ENCODE measurements around the gene TBX3. TPM values are rescaled to one million over a fixed set of nuclear protein-coding genes. Genes with fewer than 3 reads are reported as not detected.

TBX3 gene
- polyA plus RNA-seq, 1 of the 3 experiments (the other 2 are of a cell fraction): 10.2 TPM

GRCh38 chr12:114698566-114699163, 14.7 kb upstream of the TBX3 start (continued):
- no peak for TF ChIP-seq USF2 (IDR thresholded peaks at IDR 0.05; ENCODE audit: borderline replicate concordance, low read depth, low read length)
- no peak for TF ChIP-seq RAD21 (IDR thresholded peaks at IDR 0.05; ENCODE audit: low read length)
- no peak for TF ChIP-seq FOXJ3 (CRISPR knock-in tag; IDR thresholded peaks at IDR 0.05)

- no peak overlapping the region for H3K9ac ChIP-seq
These were observed 14.0 kb upstream of the TBX3 start for GRCh38 chr12:114697741-114698565.

More at GRCh38 chr12:114697741-114698565, 14.0 kb upstream of the TBX3 start:
- Histone ChIP-seq H2AFZ (ENCODE audit: low read depth) (no peak overlapping the region), H3F3A (replicated peaks; ENCODE audit: insufficient read depth) (no peaks in the 10 kb centered on the region), H3K9me3 (no peaks in the 10 kb centered on the region), H3K27ac (ENCODE audit: low read depth in 2 of 2, low read length in 1 of 2) (no peak overlapping the region), H3K27me3 (ENCODE audit: insufficient read depth) (no peaks in the 10 kb centered on the region; the same call in 1 of the 2 replicates), H4K20me1 (ENCODE audit: insufficient read depth) (no peaks in the 10 kb centered on the region), H3K79me2 (ENCODE audit: insufficient read depth) (no peaks in the 10 kb centered on the region), H3K4me2 (no peak overlapping the region), H3K9me2 (no peaks in the 10 kb centered on the region), H3K36me3 (replicated peaks in 1 of 2; ENCODE audit: control insufficient read depth in 1 of 2, insufficient read depth in 2 of 2, low read length in 1 of 2) (no peaks in the 10 kb centered on the region), H3K4me1 (ENCODE audit: control insufficient read depth in 1 of 2, insufficient read depth in 2 of 2, low read depth in 1 of 2, low read length in 1 of 2) (peaks cover 0 to 4% of the 10 kb centered on the region in 2 experiments; a peak in 1 of 4 replicates), H3K4me3 (ENCODE audit: low read depth in 2 of 2, low read length in 1 of 2) (no peak overlapping the region)
- ChIA-PET CTCF (interaction anchor here (0.8 kb wide), 1 partner anchor 11 kb away, joined by 3 read pairs; no protein-coding TSS in a partner anchor), POLR2A (no interaction called here)
- WGBS (ENCODE audit: low lambda C conversion rate): 84% methylated on average over 54 of the region's 55 CpGs
- TF ChIP-seq USF1 (IDR thresholded peaks at IDR 0.05; ENCODE audit: borderline replicate concordance, low read depth) (no peak), PBX3 (IDR thresholded peaks at IDR 0.05) (no peak), MAX (IDR thresholded peaks at IDR 0.05; ENCODE audit: low read depth) (no peak), MXI1 (IDR thresholded peaks at IDR 0.05; ENCODE audit: low read depth, low read length) (no peak), GABPA (IDR thresholded peaks at IDR 0.05; ENCODE audit: low read depth) (no peak), CHD2 (IDR thresholded peaks at IDR 0.05; ENCODE audit: low read length, partially characterized antibody) (no peak), NFIC (IDR thresholded peaks at IDR 0.05; ENCODE audit: borderline replicate concordance) (no peak), FOXJ3 (CRISPR knock-in tag; IDR thresholded peaks at IDR 0.05) (no peak), TEAD4 (IDR thresholded peaks at IDR 0.05; ENCODE audit: borderline replicate concordance, insufficient read depth) (no peak), YY1 (IDR thresholded peaks at IDR 0.05; ENCODE audit: low read depth) (no peak), ZBTB33 (IDR thresholded peaks at IDR 0.05; ENCODE audit: borderline replicate concordance, low read depth) (no peak), RFX5 (IDR thresholded peaks at IDR 0.05; ENCODE audit: low read length) (no peak), RCOR1 (IDR thresholded peaks at IDR 0.05; ENCODE audit: low read length) (no peak), FOSL2 (IDR thresholded peaks at IDR 0.05; ENCODE audit: borderline replicate concordance, low read depth) (no peak)
- no peak for DNase-seq
